ENCODE measurements around the gene EIF2S3. TPM values are rescaled to one million over a fixed set of nuclear protein-coding genes. Genes with fewer than 3 reads are reported as not detected.
"Not testable (repeated sequence)": the region's sequence is repeated elsewhere in the genome, so short reads cannot be mapped to it uniquely, and the experiment has no call there.

Gene EIF2S3
- total RNA-seq, 1 donor from 2014 or later, result 321 TPM

DNA sequence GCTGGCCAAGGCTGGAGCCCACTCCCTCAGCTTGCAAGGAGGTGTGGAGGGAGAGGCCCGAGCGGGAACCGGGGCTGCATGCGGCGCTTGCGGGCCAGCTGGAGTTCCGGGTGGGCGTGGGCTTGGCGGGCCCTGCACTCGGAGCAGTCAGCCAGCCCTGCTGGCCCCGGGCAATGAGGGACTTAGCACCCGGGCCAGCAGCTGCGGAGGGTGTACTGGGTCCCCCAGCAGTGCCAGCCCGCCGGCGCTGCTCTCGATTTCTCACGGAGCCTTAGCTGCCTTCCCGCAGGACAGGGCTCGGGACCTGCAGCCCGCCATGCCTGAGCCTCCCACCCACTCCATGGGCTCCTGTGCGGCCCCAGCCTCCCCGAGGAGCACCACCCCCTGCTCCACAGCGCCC, 5.1 kb upstream of the EIF2S3 start:
- DNase-seq (ENCODE audit: low read depth), result not testable (repeated sequence)

DNA sequence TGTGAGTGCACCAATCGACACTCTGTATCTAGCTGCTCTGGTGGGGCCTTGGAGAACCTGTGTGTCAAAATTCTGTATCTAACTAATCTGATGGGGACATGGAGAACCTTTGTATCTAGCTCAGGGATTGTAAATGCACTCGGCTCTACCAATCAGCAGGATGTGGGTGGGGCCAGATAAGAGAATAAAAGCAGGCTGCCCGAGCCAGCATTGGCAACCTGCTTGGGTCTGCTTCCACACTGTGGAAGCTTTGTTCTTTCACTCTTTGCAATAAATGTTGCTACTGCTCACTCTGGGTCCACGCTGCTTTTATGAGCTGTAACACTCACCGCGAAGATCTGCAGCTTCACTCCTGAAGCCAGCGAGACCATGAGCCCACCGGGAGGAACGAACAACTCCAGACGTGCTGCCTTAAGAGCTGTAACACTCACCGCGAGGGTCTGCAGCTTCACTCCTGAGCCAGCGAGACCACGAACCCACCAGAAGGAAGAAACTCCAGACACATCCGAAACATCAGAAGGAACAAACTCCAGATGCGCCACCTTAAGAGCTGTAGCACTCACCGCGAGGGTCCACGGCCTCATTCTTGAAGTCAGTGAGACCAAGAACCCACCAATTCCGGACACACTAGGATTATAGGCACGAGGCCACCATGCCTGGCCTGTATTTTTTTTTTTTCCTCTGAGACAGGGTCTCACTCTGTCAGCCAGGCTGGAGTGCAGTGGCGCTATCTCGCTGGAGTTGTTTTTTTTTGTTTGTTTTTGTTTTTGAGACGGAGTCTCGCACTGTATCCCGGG, 4.0 kb upstream of the EIF2S3 start:
- DNase-seq (ENCODE audit: low read depth), result not testable (repeated sequence)

- DNase-seq (ENCODE audit: low read depth), result no peak
These were observed 244 bp downstream of the EIF2S3 start for GRCh38 chrX:24055043-24055356.

- DNase-seq (ENCODE audit: low read depth), result no peak
These were observed 8.7 kb downstream of the EIF2S3 start for GRCh38 chrX:24063488-24063887.

DNA sequence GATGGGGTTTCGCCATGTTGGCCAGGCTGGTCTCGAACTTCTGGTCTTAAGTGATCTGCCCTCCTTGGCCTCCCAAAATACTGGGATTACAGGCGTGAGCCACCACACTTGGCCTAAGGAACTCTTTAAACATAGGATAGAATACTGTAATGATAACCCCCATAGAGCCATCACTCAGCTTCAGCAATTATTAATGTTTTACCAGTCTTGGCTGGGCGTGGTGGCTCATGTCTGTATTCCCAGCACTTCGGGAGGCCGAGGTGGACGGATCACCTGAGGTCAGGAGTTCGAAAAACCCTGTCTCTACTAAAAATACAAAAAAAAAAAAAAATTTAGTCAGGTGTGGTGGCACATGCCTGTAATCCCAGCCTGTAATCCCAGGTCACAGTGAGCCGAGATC, 15.1 kb downstream of the EIF2S3 start:
- no peak for DNase-seq (ENCODE audit: low read depth)

DNA sequence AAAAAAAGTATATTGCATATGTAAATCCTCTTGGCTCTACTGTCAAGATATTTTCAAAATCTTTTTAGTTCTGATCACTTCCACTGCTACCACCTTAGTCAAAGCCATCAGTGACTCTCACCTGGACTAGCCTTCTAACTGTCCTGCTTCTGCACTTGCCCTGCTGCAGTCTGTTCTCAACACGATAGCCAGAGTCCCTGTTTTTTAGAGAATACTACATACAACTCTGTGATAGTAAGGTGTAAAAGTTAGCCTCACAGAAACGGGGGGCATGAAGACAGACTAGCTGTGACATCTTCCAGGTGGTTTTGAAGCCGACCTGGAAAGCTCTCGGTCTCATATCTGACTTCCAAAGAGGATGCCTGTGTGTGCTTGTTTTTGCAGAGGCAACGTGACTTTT, 24.7 kb downstream of the EIF2S3 start:
- no peak for DNase-seq (ENCODE audit: low read depth)

DNA sequence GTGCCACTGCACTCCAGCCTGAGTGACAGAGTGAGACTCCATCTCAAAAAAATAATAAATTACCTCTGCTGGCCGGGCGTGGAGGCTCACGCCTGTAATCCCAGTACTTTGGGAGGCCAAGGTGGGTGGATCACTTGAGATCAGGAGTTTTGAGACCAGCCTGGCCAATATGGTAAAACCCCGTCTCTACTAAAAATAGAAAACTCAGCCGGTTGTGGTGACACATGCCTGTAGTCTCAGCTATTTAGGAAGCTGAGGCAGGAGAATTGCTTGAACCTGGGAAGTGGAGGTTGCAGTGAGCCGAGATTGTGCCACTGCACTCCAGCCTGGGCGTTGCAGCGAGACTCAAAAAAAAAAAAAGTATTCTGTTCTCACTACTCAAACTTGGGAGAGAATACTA, 25.5 kb downstream of the EIF2S3 start:
- not testable (repeated sequence) for DNase-seq (ENCODE audit: low read depth)

DNA sequence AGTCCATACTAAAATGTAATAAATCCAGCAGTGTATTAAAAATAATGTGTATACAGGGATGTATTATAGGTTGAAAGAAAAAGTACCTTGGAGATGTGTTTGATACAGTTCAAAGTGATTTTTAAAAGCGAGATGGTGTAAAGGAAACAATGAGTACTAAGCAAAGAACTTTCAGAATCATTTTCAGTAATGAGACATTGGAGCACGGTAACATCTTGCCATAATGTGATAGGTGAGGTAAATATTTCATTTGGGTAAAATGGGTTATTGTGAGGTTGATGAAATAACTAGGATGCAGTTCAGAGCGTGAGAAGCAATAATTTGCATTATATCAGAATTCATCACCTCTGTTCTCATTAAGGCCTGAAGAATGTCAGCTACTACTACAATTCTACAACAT, 25.9 kb downstream of the EIF2S3 start:
- DNase-seq (ENCODE audit: low read depth), result no peak

DNA sequence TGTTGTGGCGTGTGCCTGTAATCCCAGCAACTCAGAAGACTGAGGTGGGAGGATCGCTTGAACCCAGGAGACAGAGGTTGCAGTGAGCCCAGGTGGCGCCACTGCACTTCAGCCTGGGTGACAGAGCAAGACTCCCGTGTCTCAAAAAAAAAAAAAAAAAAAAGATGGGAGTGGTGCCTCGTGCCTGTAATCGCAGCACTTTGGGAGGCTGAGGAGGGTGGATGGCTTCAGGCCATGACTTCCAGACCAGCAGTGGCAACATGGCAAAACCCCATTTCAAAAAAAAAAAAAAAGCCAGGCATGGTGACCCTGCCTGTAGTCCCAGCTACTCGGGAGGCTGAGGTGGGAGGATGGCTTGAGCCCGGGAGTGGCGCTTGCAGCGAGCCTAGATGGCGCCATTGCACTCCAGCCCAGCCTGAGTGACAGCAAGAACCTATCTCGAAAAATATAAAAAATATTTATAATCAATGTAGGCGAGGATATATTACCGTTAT, 27.0 kb downstream of the EIF2S3 start:
- peak; percentile 28 for DNase-seq (ENCODE audit: low read depth)

DNA sequence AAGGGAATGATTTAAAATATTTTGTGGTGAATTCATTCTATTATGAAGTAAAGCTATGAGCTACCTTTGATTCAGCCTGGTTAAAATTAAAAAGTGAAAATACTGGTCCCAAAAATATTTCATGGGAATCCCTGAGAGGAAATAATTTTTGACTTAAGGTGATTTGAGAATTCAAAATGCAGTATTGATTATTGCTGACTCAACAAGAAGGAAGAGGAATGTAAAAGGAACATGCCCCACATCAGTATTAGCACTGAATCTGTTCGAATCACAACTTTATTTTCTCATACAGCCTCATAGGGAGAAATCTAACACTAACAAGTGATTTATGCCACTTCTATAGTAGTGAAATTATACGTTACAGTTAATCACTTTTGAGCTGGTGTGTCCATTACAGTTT, 27.7 kb downstream of the EIF2S3 start:
- no peak for DNase-seq (ENCODE audit: low read depth)

GRCh38 chrX:24085101-24085500, 30.3 kb downstream of the EIF2S3 start:
- no peak for DNase-seq (ENCODE audit: low read depth)

- no peak for DNase-seq (ENCODE audit: low read depth)
These were observed 35.8 kb downstream of the EIF2S3 start for GRCh38 chrX:24090300-24091200.

GRCh38 chrX:24093746-24094145, 39.0 kb downstream of the EIF2S3 start:
- no peak for DNase-seq (ENCODE audit: low read depth)

GRCh38 chrX:24097741-24098260, 43.0 kb downstream of the EIF2S3 start:
- no peak for DNase-seq (ENCODE audit: low read depth)

GRCh38 chrX:24098932-24099331, 44.2 kb downstream of the EIF2S3 start:
- DNase-seq (ENCODE audit: low read depth), result no peak

DNA sequence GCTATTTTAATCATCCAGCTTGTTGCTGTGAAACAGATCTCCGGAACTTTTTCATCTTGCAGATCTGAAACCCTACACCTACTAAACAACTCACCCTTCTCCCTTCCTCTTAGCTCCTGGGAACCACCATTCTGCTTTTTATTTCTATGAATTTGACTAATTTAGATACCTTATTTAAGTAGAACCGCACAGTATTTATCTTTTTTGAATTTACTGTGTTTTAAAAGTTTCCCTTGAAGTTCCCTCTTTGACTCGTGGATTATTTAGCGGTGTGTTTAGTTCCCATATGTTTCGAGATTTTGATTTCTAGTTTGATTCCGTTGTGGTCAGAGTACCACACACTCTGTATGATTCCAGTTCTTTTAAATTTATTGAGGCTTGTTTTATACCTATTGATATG, 44.6 kb downstream of the EIF2S3 start:
- DNase-seq (ENCODE audit: low read depth), result no peak

DNA sequence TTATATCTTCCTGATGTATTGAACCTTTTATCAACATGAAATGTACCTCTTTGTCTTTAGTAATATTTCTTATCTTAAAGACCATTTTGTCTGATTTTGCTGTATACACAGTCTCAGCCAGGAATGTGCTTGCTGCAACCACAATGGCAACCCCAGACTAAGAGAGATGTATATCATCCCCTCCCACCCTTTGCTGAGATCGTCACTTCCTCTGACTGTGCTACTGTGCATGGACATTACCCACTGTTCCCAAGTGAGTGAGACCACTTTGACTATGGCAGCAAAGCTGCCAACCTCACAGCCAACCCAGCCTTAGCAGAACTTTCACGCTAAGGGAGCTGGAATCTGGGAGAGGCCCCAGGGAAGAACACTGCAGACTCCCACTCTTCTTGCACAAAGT, 46.0 kb downstream of the EIF2S3 start:
- peak; percentile 11 for DNase-seq (ENCODE audit: low read depth)

DNA sequence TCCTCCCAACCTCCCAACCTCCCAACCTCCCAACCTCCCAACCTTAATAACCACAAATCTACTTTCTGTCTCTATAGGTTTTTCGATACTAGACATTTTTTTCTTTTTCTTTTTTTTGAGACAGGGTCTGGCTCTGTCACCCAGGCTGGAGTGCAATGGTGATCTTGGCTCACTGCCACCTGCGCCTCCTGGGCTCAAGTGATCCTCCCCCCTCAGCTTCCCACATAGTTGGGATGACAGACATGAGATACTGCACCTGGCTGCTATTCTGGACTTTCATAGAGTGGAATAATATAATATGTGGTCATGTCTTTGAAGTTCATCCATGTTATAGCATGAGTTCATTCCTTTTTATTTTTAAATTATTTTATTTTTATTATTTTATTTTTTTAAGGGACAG, 55.3 kb downstream of the EIF2S3 start:
- no peak for DNase-seq (ENCODE audit: low read depth)

DNA sequence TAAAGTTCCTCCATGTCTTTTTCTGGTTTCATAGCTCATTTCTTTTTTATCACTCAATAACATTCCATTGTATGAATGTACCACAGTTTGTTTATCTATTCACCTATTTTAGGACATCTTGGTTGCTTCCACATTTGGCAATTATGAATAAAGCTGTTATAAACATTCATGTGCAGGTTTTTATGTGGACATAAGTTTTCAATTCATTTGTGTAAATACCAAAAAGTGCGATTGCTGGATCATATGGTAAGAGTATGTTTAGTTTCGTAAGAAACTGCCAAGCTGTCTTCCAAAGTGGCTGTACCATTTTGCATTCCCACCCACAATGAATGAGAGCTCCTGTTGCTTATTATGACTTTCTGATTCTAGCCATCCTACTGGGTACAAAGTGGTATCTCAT, 58.4 kb downstream of the EIF2S3 start:
- DNase-seq (ENCODE audit: low read depth), result no peak

- peak; percentile 35 for DNase-seq (ENCODE audit: low read depth)
These were observed 62.5 kb downstream of the EIF2S3 start for GRCh38 chrX:24117258-24117657.

DNA sequence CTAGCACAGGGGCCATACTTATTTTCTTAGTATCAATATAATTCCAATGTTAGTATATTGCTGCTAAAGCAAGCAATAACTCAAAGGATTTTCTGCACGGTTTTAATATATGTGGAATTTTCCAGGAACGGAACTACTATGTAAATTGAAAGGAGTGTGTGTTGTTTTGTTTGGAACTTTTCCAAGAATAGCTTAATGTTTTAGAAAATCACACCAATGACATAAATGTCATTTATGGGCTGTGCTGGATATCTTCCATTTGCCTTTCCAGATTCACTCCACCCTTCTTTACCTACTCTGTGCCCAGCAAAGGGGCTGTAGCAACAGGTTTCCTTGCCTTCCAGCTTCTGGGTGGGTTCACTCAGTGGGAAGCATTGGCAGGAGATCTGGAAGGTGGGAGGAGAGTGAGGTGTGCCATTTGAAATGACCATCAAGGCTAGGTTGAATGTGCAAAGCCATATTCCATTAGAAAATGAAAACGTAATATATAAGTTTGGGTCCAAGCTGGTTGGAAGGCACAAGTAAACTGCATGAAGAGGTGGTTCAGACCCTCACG, 69.6 kb downstream of the EIF2S3 start:
- DNase-seq (ENCODE audit: low read depth), result peak; percentile 38

DNA sequence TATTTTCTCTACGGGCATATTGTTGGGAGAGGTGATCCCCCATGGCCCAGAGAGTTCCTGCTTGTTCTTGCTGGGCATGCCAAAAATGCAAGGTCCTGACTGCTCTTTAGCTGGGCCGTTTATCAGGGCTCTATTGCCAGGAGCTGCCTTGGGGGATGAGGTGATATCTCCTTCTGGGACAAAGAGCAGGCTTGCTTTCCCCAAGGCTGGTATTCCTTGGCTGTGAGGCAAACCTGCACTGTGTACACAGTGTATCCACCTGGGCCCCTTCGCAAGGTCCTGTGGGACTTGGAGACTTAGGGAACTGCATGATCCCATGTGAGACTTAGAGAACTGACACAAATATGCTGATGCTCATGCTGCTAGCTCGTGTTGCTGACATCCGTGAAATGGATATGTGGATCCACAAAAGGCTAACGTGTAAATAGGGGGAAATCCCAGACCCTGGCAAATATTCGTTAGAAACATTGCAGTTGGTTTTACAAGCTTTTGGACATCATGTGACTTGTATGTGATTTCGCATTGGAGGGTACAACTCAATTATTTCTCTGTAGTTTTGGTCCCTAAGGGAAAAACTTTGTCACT, 70.4 kb downstream of the EIF2S3 start:
- no peak for DNase-seq (ENCODE audit: low read depth)
